NK-92 treated with Interleukin-12 subunit alpha and Interleukin-12 subunit beta, amount 100 ng/mL, for 24 hours (cell line): ENCODE measurements around the gene FFAR3.
"Not testable (repeated sequence)": the region's sequence is repeated elsewhere in the genome, so short reads cannot be mapped to it uniquely, and the experiment has no call there.

ENCODE experiments used
- DNase-seq: peaks from one replicate; lab custom pipeline; 2025; lab: John Stamatoyannopoulos, UW

The FFAR3 gene

GRCh38 chr19:35350591-35350990 lies 7.7 kb upstream of the FFAR3 start:
- DNase-seq: no peak

- DNase-seq: no peak
These were observed 6.7 kb upstream of the FFAR3 start for GRCh38 chr19:35351411-35352176.

GRCh38 chr19:35352177-35352447 lies 6.1 kb upstream of the FFAR3 start:
- DNase-seq: no peak

GRCh38 chr19:35352448-35353304 lies 5.6 kb upstream of the FFAR3 start:
- DNase-seq: peak; percentile 48

GRCh38 chr19:35353635-35354034 lies 4.6 kb upstream of the FFAR3 start:
- no peak for DNase-seq

- no peak for DNase-seq
These were observed 3.4 kb upstream of the FFAR3 start for GRCh38 chr19:35354898-35355297.

- DNase-seq: no peak
These were observed 2.3 kb upstream of the FFAR3 start for GRCh38 chr19:35355791-35356460.

GRCh38 chr19:35358834-35359233 lies 574 bp downstream of the FFAR3 start:
- not testable (repeated sequence) for DNase-seq

GRCh38 chr19:35359395-35359794 lies 1.1 kb downstream of the FFAR3 start:
- not testable (repeated sequence) for DNase-seq

- DNase-seq: not testable (repeated sequence)
These were observed 1.8 kb downstream of the FFAR3 start for GRCh38 chr19:35360081-35360480.

GRCh38 chr19:35360880-35361420 lies 2.7 kb downstream of the FFAR3 start:
- DNase-seq: no peak

- DNase-seq: no peak
These were observed 4.2 kb downstream of the FFAR3 start for GRCh38 chr19:35362261-35363000.

GRCh38 chr19:35363001-35363590 lies 4.8 kb downstream of the FFAR3 start:
- no peak for DNase-seq

GRCh38 chr19:35363711-35364425 lies 5.6 kb downstream of the FFAR3 start:
- no peak for DNase-seq

GRCh38 chr19:35365303-35365702 lies 7.0 kb downstream of the FFAR3 start:
- DNase-seq: no peak

- no peak for DNase-seq
These were observed 10.1 kb downstream of the FFAR3 start for GRCh38 chr19:35368378-35368777.

GRCh38 chr19:35369522-35369921 lies 11.3 kb downstream of the FFAR3 start:
- no peak for DNase-seq

GRCh38 chr19:35370722-35371121 lies 12.5 kb downstream of the FFAR3 start, which contains the start of gene GPR42:
TSS of gene GPR42 (plus strand) at chr19:35371068. CDS start at chr19:35371360, 292 bp downstream.
- DNase-seq: no peak

- DNase-seq: no peak
These were observed 15.2 kb downstream of the FFAR3 start for GRCh38 chr19:35373492-35373891.

GRCh38 chr19:35374031-35374430 lies 15.8 kb downstream of the FFAR3 start:
- not testable (repeated sequence) for DNase-seq
